C1 segment of cervical spinal cord (tissue), 14 donors: ENCODE data around the gene PRKCA.

Source experiments
- DNase-seq, 14 donors: peaks; one replicate each; lab custom pipeline; 2025; lab: John Stamatoyannopoulos, UW

Gene PRKCA

DNA sequence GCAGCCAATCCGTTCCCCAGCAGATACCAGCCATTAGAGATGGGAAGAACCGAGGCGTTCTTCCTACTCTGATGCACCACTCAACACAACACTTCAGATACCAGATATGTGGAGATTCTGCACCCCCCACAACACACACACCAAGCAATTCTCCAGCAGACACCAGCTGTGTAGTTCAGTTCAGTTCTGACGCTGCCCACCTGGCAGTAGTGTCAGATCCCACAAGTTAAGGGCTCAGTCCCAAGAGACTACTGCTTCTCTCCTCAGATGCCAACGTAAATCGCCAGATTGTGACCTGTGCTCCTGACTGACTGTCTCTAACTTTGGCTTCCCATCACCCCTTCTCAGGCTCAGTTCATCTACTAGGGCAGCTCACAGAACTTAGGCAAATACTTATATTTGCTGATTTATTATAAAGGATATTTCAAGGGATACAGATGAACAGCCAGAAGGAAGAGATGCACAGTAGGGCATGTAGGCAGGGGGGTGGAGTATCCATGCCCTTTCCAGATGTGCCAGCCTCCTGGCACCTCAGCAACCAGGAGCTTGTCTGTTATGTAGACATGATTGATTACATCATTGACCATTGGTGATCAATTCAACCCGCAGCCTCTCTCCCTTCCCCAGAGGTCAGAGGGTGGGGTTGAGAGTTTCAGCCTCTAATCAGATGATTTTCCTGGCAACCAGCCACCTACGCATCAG lies 110.6 kb downstream of the PRKCA start:
- DNase-seq, result no peak

- DNase-seq, result no peak
Observed at GRCh38 chr17:66413559-66414520, 111.4 kb downstream of the PRKCA start.

DNA sequence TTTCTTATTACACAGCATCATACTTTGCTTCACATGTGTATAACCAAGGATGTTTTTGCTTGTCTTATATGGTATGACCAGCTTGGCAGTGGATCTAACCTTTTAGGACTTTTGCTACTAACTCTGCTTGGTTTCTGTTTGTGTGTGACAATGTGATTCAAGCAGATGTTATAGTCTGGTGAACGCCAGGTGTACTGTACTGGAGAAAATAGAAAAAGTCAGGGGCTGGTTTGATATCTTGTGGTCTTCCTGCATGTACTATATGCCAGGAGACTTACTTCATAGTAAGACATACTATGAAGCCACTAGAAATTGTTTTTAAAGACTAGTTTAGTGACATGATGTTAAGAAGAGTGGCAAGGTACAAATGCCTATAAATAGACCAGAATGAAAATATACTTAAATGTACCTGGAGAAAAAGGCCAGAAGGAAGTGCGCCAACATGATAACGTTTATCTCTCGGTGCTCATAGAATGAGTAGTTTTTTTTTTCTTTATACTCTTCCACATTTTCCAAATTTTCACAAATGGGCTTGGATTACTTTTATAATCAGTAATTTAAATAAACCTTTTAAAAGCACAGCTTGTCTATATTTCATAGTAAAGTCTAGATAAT lies 112.3 kb downstream of the PRKCA start:
- DNase-seq, result no peak

DNA sequence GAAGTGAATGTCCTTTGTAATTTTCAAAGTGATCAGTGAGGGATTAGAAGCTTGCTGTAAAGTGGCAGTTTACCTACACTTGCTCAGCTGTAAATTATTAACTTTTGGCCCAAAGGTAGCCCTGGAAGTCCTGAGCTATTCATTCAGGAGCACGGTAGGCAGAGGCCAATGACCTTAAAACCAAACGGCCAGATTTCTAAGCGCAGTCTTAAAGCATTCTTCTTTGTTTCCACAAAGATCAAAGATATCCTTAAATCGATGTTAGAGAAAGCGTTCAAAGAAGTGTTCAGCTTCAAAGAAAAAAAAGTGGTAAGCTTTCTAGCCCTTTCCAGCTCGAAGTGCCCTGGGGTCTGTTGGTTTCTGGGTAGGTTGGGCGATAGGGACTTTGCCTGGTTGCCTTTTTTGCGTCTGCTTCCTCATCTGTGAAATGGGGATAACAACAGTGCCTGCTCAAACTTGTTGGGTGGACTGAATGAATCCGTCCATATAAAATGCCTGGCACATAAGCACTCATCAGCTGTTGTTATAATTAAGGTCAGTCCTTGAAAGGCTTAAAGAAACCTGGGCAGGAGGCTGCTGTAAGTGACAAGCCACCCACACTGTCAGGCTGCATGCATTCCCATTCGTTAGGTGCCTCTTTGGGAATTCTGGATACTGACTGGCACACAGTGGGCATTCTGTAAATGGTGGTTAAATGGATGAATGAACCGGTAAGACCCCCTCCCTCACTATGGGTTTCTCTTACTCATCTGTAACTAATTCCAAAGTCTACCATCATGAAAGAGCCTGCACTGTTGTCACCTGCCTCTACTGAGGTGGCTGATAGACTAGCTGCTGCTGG lies 113.2 kb downstream of the PRKCA start:
- no peak for DNase-seq

DNA sequence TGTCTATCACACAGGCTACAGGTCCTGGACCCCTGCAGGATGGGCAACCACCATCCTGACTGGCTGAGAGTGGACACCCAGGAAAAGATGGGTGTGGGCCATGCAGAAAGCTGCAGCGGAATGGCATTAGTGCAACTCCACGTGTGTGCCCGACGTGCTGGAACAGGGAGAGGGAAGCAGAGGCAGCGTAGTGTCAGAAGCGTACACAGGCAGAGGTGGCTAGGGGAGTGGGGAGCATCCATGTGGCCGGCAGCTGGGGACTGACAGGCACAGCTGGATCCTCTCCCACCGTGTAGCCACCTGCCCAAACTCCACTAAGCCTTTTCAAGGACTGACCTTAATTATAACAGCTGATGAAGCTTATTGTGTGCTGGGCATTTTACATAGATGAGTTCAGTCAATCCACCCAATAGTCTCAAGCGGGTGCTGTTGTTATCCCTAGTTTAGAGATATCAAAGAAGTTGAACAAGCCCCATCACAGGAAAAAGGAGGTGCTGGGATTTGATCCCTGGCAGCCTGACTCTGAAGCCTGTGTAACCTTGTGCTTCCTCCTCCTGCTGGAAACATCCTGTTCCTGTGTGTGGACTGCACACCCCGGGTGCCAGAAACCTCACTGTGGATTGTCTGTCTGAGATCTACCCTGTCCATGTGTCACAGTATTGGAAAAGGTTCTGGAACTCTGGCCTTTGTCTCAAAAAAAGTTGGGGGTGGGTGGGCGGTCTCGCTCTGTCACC lies 114.0 kb downstream of the PRKCA start:
- DNase-seq, result no peak

- DNase-seq, result no peak
Observed at GRCh38 chr17:66417300-66417719, 114.9 kb downstream of the PRKCA start.

- DNase-seq, result no peak
Observed at GRCh38 chr17:66420961-66421371, 118.6 kb downstream of the PRKCA start.

DNA sequence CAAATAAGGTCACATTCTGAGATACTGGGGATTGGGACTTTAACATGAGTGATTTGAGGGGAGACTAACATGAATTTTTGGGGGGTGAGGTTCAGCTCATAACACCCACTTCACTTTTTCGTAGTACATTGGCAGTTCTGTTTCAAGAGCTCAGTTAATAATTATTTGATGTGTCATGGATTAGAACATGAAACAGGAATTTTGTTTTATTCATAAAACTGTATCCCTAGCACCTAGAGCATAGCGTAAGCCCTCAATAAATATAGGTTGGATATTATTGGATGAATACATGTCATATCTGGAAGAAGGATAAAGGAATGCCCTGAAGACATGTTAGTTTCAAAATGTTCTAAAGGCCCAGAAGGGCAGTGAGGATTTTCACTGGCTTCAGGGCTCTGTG lies 119.8 kb downstream of the PRKCA start:
- DNase-seq, result no peak

- DNase-seq, result no peak
Observed at GRCh38 chr17:66423056-66423955, 120.9 kb downstream of the PRKCA start.

- DNase-seq, result peak in 1 of 14 donors; percentile 12
Observed at GRCh38 chr17:66425756-66426396, 123.5 kb downstream of the PRKCA start.

DNA sequence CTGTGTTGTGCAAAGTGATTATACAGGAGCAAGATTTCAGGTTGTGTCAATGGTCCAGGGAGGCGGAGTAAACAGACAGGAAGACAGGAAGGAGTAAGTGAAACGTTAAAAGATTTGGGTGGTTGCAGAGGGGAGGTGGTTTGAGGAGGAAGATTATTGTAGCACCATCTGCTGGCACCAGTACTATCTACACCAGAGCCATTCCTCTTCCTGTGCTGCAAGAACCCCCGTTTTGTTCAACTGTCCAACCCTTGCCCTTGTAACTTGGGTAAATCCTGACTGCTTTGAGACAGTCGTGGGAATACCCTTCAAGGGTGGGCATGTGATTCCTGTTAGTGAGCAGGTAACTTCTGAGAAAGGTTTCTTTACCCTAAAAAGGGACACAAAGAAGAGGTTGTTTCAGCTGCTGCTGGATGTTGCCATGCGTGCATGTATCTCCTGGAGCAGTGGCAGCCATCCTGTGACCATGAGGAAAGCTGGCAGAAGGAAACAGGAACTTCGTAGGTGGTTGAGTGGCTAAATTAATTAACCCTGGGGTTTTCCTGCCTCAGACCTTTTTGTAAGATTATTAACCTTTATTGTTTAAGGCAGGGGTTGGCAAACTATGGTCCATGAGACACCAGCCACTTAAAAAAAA lies 124.1 kb downstream of the PRKCA start:
- no peak for DNase-seq

GRCh38 chr17:66427134-66427533 lies 124.7 kb downstream of the PRKCA start:
- DNase-seq, result no peak

GRCh38 chr17:66429680-66430079 lies 127.3 kb downstream of the PRKCA start:
- no peak for DNase-seq

- no peak for DNase-seq
Observed at GRCh38 chr17:66430846-66431795, 128.7 kb downstream of the PRKCA start.

DNA sequence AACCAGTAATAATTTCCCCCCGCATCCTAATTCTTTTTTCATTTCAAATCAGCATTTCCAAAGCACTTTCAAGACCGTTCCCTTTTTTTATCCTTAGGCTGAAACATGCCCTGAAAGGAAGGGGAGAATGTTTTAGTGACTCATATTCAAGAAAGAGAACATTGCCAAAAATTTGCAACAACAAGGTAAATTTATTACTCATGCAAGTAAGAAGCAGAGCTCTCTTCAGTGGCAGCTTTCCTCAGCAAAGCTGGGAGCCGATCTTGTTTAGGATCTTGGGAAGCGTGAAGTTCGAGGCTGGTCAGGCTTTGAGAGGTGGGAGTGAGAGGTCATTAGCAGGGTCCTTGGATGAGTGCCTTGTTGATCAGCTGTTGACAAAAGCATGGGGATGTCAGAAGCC lies 129.5 kb downstream of the PRKCA start:
- peak in 1 of 14 donors; percentile 11 for DNase-seq

DNA sequence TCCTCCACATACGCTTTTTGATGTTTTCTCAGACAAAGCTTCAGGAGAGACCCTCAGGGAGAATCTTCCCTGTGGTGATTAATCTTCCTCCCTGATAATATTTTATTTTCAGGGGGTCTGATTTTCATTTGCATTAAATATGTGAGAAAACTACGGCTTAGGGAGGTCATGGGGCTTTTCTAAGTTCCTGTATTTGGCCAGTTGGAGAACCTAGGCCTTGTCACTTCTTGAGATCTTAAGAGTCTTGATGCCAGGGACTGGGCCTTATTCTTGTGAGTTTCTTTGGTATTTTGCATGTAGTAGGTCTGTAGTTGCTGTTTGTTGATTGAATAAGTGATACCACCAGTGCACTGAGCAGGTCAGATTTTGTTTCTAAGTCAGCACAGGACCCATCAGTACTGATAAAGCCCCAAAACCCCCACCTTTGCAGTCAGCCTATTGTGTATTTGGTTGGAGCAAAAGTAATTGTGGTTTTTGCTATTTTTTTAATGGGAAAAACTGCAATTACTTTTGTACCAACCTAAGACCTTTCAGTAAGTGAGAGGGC lies 130.1 kb downstream of the PRKCA start:
- DNase-seq, result no peak

DNA sequence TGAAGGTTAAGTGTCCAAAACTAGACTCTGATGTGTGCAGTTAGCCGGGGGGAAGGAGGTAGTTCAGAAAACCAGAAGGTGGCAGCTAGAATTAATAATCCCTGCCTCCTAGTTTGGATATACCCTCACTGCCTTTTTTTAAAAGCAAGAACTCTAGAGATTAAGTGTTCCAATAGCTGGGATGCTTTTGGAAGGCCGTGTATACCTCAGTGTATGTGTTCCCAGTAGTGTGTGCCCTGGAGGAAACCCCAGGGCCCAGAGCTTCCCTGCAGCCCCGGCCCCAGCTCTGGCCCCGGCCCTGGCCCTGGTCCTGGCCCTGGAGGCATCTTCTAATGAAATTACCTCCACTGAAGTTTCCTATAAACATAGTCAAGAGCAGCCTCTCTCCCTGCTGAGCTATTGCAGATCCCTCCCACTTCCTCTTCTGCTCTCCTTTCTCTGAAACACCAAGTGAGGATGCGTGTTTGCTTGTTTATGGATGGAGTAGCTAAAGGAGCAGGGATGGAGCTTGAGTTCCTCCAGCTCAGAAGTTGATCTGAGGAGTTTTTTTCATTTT lies 130.7 kb downstream of the PRKCA start:
- DNase-seq, result no peak
